HG03095 (cell line): ENCODE measurements around the gene KCNJ16.

Experiments
- ATAC-seq: cut with Tn5 transposase; IDR thresholded peaks from one replicate; pipeline ENCODE4 v1.9.1; 2021; ENCODE audit warnings: moderate library complexity; ENCODE audit not compliant: unreplicated experiment

Gene KCNJ16

GRCh38 chr17:70168044-70168976, 93.3 kb downstream of the KCNJ16 start:
- ATAC-seq, result peak; percentile 17

- ATAC-seq, result peak; percentile 98
Observed at GRCh38 chr17:70168977-70169708, 94.1 kb downstream of the KCNJ16 start, which contains the start of gene KCNJ2. TSS of gene KCNJ2 (plus strand) at chr17:70169532. CDS start at chr17:70175040, 5,508 bp downstream.

- ATAC-seq, result no peak
Observed at GRCh38 chr17:70169709-70170597, 94.9 kb downstream of the KCNJ16 start.

DNA sequence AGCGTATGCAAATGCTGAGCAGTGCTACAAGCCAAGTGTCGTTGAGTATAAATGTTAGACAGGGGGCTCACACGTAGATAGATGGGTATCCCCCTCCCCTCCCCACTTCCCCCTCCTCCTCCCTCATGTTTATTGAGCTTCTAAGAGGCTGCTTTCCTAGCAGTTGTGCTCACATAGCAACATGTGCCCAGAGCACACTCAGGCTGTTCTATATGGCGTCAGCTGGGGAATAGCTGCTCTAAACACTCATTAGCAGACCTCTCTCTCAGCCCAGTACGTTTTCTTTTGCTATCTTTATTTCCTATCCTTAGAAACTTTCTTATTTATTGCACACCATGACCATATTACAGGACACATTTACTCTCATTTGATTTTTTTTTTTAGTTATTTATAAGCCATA, 96.1 kb downstream of the KCNJ16 start:
- no peak for ATAC-seq

- ATAC-seq, result no peak
Observed at GRCh38 chr17:70172449-70172848, 97.4 kb downstream of the KCNJ16 start.

DNA sequence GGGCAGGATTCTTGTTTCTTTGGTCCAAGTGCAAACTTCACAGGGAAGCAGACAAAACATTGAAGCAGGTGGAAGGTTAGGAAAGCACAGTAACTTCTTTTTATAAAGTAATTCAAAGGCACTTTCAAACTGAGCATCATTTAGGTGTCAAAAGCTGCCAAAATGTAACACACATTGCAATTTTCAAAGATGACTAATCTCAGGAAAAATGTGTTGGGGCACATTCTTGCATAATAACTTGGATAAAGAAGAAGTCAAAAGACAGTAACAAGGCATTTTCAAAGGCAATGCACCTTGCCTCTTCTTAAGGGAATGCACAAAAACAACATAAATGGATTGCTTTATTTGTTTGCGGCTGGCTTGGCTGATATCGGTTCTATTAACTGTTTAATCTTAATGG, 97.9 kb downstream of the KCNJ16 start:
- no peak for ATAC-seq

DNA sequence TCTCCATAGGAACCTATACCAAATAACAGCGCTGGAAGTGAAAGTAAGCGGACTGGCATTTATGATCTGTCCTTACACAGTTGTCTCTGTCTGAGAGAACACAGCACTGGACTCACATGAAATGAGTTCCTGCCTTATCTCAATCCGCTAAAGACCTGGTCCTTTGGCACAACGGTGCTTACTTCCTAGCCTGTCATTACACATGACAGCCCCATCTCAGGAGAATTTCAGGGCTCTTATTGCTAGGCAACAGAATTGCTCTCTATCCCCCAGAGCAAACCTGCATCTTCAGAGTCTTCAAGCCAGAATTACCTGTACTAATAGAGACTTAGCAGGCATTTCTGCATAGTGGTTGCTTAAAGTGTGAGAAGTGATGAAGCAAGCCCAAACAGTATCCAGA, 98.7 kb downstream of the KCNJ16 start:
- no peak for ATAC-seq

DNA sequence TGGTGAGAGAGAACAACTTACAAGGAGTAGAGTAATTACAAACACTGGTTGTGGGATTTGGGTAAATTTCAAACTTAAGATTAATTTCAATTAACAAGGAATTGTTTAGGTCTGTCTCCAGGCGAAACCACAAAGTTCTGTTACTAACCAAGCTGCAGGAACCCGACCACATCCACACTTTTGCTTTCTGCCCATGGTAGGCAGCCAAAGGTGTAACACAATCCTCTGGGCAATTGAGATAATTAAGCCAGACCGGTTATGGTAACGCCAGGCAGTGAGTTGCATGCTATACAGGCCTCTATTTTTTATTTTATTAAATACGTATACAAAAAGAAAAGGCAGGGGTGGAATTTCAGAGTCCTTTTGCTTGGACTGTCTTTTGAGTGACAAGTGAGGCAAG, 106.4 kb downstream of the KCNJ16 start:
- ATAC-seq, result no peak

GRCh38 chr17:70181866-70182265, 106.8 kb downstream of the KCNJ16 start:
- no peak for ATAC-seq

- ATAC-seq, result no peak
Observed at GRCh38 chr17:70183508-70183907, 108.5 kb downstream of the KCNJ16 start.

- ATAC-seq, result no peak
Observed at GRCh38 chr17:70184207-70184606, 109.2 kb downstream of the KCNJ16 start.

GRCh38 chr17:70184770-70185169, 109.7 kb downstream of the KCNJ16 start:
- ATAC-seq, result no peak
